ENCODE data around the gene STX1A.

DNA sequence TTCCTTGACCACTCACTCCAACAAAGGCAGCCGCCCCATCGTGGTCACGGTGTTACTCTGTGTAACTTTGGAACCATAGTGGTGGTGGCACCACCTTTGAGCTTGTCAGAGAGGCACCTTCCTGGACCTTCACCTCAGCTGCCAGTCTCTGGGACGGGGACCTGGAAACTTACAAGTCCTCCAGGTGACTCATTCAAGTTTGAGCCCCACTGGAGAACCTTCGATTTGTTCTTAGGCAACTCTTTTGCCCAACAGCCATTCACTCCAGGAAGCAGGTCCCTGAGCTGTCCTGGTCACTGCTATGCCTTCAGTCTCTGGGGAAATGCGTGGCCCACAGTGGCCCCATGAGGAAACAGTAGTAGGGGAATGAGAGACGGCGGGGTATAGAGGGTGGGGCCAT lies 17.2 kb downstream of the STX1A start:
- TF ChIP-seq, protein P1, sequence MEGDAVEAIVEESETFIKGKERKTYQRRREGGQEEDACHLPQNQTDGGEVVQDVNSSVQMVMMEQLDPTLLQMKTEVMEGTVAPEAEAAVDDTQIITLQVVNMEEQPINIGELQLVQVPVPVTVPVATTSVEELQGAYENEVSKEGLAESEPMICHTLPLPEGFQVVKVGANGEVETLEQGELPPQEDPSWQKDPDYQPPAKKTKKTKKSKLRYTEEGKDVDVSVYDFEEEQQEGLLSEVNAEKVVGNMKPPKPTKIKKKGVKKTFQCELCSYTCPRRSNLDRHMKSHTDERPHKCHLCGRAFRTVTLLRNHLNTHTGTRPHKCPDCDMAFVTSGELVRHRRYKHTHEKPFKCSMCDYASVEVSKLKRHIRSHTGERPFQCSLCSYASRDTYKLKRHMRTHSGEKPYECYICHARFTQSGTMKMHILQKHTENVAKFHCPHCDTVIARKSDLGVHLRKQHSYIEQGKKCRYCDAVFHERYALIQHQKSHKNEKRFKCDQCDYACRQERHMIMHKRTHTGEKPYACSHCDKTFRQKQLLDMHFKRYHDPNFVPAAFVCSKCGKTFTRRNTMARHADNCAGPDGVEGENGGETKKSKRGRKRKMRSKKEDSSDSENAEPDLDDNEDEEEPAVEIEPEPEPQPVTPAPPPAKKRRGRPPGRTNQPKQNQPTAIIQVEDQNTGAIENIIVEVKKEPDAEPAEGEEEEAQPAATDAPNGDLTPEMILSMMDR (IDR thresholded peaks at IDR 0.05): no peak
- TF ChIP-seq POLR2A (IDR thresholded peaks at IDR 0.05): no peak
